Measurements from ENCODE around the gene BET1L.

- TF ChIP-seq EZH2phosphoT487 (IDR thresholded peaks at IDR 0.05; ENCODE audit: insufficient read depth, low read depth): no peak
- TF ChIP-seq EZH2 (IDR thresholded peaks at IDR 0.05; ENCODE audit: insufficient read depth, poor library complexity, severe bottlenecking): no peak
Measured at GRCh38 chr11:240315-240714, 33.1 kb upstream of the BET1L start.

All from GM23248 (cell line).